Activated CD4-positive, alpha-beta T cell treated with anti-CD3 and anti-CD28 coated beads for 1 hour (primary cell): ENCODE measurements around the gene BCOR.

Experiments
- DNase-seq: peaks from one replicate; pipeline ENCODE4 v3.0.0-alpha.2; 2020

Gene BCOR

DNA sequence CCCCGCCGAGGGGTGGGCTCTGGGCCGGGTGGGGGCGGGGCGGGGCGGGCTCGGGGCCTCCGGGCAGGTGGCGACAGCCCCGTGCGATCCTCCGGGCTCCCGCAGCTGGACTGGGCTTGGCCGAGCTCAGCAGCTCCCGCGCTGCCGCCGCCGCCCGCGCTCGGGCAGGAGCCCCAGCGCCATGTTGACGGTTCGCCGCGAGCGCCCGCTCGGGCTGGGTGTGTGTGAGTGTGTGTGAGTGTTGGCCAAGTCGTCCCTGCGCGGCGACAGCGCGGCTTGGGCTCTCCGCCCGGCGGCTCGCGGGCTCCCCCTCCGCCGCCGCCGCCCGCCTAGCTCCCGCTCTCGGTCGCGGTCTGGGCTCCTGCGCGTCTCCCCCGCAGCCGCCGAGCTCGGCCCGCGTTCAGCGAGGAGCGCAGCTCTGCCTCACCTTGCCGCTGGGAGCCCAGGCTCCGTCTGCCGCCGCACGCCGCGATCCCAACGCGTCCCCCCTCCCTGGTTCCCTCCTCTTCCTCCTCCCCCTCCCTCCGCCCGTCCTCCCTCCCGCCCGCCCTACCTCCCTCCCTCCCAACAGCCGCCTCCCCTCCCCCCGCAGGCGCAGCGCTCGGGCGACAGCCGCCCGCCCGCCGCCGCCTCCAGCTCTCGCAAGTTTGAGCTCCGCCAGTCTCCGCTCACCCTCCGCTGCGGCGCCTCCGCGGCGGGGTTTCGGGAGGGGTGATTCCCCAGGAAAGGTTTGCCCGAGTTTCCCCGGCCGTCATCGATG is at the start of gene BCOR:
Gene BCOR, minus strand, starts transcription at position 455 of the 760 bp plus-strand sequence. CDS start 20,029 bp downstream, outside the sequence.
- DNase-seq, result peak; percentile 67

DNA sequence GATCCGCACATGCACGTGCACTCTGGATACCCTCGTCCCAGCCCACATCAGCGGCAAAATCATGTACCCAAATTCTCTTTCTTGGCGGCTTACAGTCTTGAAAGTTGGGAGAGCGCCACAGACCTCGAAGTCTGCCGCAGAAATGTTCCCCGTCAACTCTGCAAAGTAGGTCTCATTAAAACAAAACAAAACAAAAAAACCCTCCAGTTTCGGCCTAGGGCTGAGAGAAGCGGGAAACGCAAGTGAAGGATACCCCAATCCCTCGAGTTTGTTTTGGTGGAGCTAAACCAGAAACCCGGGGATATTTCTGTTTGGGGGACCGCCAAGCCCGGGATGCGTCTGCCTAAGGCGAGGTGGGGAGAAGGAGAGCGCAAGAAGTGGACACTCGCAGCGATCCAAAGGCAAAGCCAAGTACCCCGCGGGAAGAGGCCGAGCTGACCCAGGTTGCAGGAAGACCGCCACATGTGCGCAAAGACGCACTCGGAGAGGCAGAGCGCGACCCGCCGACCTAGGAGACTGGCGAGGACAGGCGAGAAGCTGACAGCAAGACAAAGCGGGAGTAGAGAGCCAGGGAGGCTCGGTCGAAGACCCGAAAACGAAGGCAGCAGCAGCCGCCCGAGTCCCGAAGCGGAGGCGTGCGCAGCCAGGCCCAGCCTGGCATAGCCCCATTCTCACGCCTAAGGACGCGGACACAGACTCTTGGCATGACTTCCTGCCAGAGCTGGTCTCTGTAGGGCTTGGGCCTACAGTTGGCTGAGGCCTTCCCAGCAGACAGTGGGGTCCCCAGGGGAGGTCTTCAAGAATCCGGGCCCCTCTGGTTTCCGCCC is 49.6 kb upstream of the BCOR start:
- DNase-seq, result no peak

DNA sequence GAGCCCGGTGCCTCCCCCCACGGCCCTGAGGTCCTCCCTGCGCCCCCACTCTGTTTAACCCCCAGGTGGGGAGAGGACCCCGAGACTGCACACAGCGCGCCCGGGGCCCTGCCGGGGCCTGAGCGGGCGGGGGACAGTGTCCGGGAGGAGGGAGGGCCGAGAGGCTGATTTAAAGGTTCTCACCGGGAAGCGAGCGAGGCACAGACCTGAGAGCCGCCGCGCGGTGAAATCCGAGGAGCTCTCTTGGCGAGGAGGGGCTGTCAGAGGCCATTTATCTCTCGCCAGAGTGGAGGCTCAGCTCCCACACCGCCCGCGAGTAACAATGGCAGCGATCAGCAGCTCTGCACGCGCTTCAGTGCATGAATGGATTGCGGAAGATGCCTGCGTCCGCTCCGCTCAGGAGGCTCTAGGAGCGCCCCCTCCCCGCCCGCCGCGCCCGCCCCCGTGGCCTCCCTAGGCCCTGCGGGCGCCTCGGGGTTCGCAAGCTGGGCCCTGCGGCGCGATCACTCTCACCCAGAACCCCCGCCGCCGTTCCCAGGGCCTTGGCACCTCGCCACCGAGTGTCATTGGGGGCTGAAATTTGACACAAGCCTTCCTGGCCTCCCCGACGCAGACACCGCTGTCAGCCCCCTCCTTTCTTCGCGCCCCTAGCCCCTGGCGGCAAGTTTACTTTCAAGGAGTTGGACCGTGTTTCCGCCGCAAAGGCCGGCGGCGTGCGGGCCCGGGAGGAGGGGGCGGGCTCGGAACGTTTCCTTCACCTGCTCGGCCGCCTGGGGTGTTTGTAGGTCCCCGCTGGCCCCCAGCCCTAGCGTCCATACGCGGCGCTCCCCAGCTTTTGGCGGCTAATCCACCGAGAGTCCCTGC is 48.7 kb upstream of the BCOR start:
- no peak for DNase-seq

DNA sequence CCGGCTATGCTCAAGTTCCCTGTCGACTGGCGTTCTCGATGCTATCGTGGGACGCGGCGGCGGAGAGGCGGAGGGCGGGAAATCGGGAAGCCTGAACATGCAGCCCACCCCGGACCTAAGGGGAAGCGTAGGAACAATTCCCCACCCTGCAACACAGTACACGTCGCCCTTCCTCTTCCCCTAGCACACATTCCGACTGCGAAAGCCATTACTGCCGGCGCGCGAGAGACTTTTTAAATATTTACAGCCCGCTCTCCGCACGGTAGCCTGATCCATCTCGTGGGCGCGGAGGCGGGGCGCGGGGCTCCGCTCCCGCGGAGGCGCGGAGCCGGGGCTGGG is 48.1 kb upstream of the BCOR start:
- DNase-seq, result no peak

DNA sequence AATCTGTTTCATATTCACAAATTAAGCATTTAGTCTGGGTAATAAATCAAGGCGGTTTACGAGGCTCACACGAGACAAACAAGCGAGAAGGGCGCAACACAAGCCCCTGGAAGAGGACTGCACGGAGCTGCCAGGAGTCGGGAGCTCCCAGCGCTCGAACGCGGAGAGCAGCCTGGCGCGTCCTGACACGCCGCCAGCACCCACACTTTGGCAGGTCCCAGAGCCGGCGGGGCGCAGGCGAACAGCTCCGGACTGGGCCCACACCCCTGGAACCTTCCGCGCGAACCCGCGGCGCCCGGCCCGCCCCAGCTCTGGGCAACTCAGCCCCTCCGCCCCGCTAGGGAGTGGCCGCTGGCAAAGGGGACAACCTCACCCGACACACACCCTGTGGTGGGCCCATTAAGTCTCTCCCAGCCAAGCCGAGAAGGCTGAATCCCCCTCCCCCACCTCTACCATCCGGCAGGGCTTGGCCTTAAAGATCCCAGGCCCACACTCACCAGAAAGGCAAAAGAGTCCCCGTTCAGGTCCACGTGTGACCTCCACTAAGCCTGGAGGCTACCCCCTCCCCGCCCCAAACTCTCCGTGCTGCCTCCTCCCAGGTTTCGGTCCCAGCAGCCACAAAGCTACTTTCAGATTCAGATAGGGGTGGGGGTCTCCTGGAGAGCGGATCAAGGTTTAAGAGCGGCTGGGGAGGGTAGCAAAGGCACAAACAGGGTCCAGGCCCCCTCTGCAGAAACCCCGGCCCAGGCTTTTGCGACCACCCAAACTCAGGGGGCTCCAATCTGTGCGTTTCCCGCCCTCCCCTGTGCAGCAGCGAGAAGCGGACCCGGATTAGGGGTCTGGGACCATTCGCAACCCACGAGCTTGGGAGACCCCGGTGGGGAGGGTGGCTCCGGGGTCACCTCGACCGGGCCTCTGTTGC is 47.5 kb upstream of the BCOR start:
- no peak for DNase-seq

DNA sequence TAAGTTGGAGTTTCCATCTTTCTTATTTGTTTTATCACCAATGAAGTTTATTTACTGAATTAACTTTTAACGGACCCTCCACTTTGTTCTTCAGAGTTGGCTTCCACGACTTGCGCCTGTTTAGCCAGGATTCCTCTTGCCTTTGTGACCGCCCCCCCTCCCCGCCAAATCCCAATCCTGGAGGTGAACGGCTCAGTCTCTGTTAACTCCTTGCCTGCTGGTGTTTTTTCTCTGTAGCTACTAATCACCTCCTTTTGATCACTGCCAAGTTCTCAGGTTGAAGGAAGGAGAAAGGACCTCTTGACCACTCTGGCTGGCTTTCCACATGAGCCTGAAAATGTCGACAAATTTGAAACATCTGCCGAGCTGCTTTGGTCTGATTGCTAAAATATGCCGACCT is 46.8 kb upstream of the BCOR start:
- DNase-seq, result no peak

DNA sequence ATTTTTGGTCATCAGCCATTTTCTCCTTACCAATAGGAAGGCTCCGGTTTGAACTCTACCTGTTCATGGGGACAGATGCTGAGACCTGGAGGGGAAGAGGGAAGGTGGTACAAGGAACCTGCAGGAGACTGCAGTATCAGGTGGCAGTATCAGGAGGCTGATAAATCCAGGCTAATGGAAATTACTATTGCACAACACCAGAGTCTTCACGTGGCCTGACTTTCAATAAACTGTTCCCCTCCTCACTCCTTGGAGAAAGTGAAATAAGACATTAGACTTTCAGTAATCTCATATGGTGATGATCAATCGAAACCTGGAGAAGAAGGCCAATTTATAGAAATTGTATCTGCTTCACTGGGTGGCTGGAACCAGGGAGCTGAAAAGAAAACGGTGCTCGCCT is 46.2 kb upstream of the BCOR start:
- no peak for DNase-seq

DNA sequence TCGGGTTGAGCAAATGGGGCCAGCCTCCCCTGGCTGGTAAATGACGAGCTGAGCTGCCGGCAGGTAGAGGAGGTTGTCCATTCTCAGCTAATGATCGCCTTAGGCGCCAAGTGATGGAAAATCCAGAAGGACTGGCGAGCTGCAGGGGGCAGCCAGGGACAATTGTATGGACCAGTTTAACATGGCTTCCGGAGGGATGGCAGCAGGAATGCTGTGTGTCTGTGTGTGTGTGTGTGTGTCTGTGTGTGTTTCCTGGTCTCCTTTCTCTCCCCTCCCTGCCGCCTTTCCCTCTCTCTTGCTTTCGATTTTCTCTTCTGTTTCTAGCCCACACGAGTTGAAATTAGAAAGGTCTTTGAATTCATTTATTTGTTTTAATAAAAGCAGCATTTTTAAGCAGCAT is 45.2 kb upstream of the BCOR start:
- no peak for DNase-seq

DNA sequence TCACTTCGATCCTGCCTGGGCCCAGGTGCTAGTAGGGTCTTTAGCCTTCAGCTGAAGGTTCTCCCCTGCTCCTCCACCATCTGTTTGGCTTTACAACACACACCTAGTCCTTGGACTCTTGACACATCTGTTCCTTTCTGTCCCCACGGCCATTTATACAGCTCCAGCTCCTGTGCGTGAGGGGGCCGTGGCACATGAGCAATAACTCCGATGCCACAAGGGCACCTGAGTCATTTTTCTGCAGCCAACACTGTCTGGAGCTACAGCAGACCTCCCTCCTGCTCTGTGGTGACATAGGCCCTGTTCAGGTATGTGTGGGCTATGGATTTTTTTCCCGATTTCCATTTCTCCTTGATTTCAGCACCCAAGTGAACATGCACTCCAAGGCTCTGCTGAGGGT is 44.7 kb upstream of the BCOR start:
- no peak for DNase-seq

DNA sequence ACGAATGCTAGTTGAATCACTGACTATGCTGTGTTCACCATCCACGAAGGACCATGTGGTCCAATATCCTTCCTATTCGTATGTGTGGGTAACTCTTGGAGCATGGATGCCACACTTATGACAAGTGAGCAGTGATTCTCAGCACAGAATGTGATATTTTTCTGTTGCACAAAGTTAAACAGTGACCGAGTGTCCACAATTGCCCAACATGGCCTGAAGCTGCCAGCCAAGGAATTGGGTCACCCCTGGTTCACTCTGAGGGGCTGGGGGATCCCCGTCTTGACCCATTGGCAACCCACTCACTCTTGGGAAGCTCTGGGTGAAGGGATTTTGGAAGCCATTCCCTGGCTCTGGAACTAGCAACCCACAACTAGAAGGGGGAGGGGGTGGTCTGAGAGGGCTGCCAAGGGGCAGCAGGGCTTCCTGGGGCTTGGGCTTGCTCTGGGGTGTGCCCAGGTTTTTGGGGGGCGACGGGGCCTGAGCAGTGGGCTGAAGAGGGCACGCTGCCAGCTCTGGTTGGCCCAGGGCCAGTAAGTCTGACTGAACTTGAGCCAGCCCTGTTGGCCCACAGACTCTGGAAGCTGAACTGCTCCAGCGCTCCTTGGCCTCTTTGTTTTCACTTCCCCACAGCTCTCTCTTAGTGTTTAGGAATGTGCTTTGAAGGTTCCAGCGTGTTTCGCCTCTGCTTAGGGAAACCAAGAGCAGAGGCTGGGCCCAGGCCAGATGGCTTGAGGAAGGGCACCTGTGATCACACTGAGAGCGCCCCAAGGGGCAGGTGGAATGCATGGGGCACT is 43.1 kb upstream of the BCOR start:
- no peak for DNase-seq

DNA sequence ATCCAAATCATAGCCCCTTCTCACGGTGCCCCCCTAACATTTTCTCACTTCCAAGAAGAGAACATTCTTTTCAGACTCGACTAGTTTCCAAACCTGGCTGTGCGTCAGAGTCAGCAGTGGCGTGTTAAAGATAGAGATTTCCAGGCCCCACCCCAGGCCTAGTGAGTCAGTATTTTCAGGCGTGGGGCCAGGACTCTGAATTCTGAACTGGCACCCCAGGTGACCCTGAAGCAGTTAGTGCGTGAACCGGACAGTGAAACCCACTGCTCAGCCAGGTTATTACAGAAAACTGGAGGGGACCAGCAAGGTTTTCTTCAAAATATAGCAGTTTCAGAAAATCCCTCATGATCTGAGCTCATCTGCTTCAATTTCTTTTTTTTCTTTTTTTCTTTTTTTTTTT is 35.0 kb upstream of the BCOR start:
- DNase-seq, result no peak

DNA sequence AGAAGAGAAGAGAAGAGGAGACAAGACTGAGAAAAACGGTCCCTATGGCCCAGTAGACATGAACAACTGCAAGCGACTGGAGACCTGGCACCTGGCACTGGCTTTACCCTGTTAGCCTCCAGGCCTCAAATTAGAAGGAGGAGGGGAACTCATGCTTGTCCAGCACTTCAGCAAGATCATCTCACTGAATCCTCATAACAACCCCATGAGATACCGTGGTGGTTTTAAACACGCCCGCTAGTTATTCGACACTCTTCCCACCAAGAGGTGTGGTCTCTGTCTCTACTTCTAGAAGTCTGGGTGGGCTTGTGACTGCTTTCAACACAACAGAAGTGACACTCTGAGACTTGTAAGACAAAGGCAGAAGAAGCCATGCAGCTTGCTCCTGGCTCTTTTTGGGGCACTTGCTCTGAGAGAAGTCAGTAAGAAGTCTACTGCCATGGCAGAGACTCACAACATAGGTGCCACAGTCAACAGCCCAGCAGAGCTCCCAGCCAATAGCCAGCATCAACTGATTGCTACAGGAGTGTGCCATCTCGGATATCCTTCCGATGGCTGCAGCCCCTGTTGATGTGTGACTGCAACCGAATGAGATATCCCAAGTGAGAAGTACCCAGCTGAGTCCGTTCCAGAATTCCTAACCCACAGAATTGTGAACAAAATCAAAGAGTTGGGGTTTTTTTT is 34.0 kb upstream of the BCOR start:
- no peak for DNase-seq

DNA sequence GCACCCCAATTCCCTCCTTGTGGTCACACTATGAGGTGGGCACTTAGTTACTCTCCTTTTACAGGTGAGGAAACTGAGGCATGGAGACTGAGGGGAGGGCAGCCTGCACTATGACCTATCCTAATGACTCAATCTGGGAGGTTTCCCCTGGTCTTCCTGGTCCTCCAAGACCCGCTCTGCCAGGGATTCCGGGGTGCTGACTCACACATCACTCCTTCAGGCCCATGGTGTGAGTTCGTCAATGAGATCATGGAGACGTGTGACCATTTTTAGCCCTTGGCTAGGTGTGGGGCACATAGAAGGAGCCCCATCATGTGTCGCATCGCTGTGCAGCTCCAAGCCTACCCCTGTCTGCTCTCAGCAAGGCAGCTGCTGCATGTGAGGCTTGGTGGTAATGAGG is 32.4 kb upstream of the BCOR start:
- DNase-seq, result no peak

DNA sequence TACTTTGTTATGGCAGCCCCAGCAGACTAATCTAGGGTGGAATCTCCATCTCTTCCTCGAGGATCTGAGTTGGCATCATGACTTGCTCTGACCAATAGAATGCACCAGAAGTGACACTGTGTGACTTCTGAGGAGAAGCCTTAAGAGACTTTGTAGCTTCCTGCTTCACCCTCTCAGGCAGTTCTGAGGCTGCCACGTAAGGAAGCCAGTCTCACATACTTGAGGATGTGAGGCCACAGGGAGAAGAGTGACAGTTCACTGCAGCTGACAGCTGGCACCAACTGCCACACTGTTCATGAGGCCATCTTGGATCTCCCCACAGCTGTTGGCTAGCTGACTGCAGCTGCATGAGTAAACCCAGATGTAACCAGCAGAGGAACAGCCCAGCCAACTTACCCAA is 29.3 kb upstream of the BCOR start:
- no peak for DNase-seq

DNA sequence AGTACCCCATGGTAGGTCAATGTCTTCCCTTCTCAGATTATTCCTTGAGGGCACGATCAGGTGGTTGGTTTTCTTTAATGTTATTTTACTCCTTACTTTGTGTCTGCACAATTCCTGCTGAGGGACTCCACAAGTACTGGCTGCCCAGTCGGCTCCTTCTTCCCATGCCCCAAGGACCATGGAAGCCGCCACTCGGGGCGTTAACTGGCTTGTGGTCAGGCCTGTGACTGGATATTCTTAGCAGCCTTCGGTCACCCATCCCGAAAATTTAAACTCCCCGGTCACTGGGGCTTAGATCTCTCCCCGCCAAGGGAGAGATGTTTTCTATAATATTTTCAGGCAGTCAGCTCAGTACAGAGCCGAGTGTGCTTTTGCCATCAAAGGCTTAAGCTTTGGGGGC is 24.7 kb upstream of the BCOR start:
- DNase-seq, result no peak

DNA sequence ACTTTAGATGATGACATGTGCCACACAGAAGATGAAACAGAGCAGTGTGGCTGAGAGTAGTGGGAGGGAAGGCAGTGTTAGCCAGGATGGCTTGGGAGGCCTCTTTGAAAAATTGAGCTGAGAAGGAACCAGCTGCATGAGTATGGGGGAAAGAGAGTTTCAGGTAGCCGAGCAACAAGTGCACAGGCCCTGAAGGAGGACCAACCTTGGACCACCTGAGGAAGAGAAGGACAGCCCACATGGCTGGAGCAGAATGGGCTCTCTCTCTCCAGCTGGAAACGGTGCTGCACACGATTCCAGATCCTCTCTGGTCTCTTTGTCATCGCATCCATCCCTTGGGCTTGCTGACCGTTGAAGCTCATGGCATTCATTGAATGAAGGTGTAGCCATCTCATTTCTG is 23.9 kb upstream of the BCOR start:
- DNase-seq, result no peak

DNA sequence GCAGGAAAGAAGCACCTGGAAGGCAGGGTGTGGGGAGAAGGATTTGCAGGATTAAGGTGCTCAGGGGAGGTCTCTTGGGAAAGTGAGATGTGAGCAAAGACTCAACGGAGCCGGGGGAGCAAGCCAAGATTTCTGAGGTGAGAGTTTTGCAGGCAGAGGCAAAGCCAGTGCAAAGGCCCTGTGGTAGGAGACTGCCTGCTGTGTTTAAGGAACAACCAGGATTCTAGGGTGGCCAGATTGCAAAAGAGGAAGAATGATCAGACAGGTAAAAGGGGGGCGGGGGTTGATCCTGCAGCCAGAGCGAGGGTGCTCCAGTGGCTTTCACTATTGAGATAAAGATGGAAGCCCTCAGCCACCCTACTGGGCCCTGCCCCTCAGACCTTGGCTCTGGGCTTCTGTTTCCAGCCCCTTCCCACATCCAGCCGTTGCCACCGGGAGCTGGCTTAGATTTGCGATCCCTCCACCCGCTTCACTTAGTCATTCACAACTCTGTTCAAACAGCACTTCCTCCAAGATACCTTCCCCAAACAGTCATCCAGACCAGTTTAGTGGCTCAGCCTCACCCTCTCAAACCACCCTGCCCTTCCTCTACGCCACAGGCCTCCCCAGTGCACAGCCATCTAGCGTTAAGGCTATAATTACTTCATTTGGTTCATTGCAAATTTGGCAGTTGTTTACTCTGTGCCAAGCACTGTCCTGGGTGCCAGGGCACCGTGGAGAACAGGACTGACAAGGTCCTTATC is 23.3 kb upstream of the BCOR start:
- DNase-seq, result no peak

DNA sequence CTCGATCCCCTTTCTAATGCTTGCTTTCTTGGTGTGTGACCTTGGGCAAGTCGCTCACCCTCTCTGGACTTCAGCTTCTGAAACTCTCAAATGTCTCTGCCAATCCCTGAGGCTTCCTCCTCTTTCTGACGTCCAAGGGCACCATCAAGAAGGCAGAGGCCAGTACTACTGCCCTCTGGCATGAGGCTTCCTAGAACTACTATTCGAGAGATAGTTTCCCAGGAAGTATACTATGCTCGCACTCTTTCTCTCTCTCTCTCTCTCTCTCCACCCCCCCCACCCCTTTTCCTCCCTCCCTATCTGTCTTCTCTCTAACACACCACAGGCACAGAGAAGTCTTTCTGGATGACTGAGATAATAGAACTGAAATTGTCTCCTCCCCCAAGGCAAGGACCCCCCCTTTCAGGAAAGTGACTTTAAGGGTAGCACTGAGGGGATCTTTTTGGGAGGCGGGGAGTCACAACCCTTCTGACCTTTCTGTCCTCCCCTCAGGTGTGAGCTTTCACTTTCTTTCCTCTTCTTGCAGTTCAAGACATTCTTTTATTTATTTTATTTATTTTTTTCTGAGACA is 20.0 kb upstream of the BCOR start:
- DNase-seq, result no peak

DNA sequence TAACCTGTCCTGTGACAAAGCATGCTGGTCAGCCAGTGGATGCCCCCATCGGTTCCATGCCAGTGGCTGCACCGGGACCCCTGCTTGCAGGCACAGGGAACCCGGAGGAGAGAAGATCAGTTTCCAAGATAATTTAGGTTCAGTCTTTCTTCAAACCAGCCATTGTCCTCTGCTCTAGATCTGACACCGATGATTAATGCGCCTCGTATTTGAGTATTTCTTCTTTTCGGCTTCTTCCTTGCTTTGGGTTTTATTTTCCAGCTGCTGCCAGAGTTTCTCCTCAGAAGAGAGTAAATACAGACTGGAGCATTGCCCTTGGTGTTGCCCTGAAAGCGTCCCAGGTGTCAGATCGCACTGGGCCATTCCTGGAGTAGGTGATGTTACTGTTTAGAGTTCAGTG is 19.2 kb upstream of the BCOR start:
- DNase-seq, result no peak

DNA sequence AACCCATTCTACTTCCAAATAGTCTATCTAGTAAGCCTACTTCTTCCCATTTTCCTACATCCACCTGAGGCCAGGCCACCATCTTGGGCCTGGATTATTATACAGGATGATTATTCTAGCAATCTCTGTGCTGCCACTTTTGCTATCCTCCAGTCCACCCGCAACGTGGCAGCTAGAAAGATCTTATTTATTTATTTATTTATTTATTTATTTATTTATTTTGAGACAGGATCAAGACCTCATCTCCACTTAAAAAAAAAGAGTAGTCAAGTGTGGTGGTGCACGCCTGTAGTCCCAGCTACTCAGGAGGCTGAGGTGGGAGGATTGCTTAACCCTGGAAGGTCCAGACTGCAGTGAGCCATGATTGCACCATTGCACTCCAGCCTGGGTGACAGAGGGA is 15.2 kb upstream of the BCOR start:
- DNase-seq, result no peak
